ENCODE results near the gene AP1B1.

DNA sequence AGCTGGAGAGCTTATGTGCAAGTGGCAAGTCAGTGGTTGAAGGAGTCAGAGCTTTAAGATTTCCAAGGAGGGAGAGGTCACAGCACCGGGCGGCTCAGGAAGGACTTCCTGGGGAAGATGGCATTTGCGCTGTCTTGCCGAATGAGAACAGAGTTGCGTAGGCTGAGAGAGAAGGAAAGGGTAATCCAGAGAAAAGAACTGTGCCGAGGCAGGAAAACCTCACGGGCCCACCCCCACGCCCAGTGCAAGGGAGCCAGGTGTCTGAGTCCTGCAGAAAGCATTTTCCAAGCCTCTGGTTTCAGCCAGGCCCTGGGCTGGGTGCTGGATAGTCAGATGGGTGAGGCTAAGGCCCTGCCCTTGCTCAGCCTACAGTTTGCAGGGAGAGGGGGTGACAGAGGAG, 3.2 kb upstream of the AP1B1 start:
- TF ChIP-seq, protein P1, sequence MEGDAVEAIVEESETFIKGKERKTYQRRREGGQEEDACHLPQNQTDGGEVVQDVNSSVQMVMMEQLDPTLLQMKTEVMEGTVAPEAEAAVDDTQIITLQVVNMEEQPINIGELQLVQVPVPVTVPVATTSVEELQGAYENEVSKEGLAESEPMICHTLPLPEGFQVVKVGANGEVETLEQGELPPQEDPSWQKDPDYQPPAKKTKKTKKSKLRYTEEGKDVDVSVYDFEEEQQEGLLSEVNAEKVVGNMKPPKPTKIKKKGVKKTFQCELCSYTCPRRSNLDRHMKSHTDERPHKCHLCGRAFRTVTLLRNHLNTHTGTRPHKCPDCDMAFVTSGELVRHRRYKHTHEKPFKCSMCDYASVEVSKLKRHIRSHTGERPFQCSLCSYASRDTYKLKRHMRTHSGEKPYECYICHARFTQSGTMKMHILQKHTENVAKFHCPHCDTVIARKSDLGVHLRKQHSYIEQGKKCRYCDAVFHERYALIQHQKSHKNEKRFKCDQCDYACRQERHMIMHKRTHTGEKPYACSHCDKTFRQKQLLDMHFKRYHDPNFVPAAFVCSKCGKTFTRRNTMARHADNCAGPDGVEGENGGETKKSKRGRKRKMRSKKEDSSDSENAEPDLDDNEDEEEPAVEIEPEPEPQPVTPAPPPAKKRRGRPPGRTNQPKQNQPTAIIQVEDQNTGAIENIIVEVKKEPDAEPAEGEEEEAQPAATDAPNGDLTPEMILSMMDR (IDR thresholded peaks at IDR 0.05) = no peak
- TF ChIP-seq AR (CRISPR knock-in tag; IDR thresholded peaks at IDR 0.05) = no peak
- TF ChIP-seq GRHL2 (CRISPR knock-in tag; IDR thresholded peaks at IDR 0.05; ENCODE audit: insufficient replicate concordance, severe bottlenecking) = no peak
- no peak for TF ChIP-seq NR2C2 (CRISPR knock-in tag; IDR thresholded peaks at IDR 0.05)
- TF ChIP-seq IRF2 (CRISPR knock-in tag; IDR thresholded peaks at IDR 0.05; ENCODE audit: borderline replicate concordance, low read depth) = no peak
- TF ChIP-seq, protein P2, sequence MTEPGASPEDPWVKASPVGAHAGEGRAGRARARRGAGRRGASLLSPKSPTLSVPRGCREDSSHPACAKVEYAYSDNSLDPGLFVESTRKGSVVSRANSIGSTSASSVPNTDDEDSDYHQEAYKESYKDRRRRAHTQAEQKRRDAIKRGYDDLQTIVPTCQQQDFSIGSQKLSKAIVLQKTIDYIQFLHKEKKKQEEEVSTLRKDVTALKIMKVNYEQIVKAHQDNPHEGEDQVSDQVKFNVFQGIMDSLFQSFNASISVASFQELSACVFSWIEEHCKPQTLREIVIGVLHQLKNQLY (CRISPR knock-in tag; IDR thresholded peaks at IDR 0.05) = no peak
- no peak for TF ChIP-seq SP1 (CRISPR knock-in tag; conservative IDR thresholded peaks at IDR 0.05)
- no peak for TF ChIP-seq USF2 (CRISPR knock-in tag; IDR thresholded peaks at IDR 0.05)
- TF ChIP-seq KAT7 (CRISPR knock-in tag; IDR thresholded peaks at IDR 0.05; ENCODE audit: borderline replicate concordance) = no peak
- TF ChIP-seq TCF7 (CRISPR knock-in tag; IDR thresholded peaks at IDR 0.05; ENCODE audit: low read depth) = no peak
- no peak for TF ChIP-seq NR3C1 (CRISPR knock-in tag; conservative IDR thresholded peaks at IDR 0.05; ENCODE audit: low read depth)
- no peak for TF ChIP-seq STAT6 (CRISPR knock-in tag; conservative IDR thresholded peaks at IDR 0.05; ENCODE audit: low read depth)
- no peak for TF ChIP-seq CREB1 (CRISPR knock-in tag; IDR thresholded peaks at IDR 0.05)
- no peak for TF ChIP-seq JUN (CRISPR knock-in tag; IDR thresholded peaks at IDR 0.05)
